Measurements from ENCODE around the gene HECTD2. TPM values are rescaled to one million over a fixed set of nuclear protein-coding genes. Genes with fewer than 3 reads are reported as not detected.

The HECTD2 gene
- total and polyA plus RNA-seq, 9 of the 15 experiments (the other 6 are each of a cell fraction or from before 2014, with no cell fraction given), result 1.3 to 5.9 (median 3.9) TPM

- TF ChIP-seq HNRNPK (IDR thresholded peaks at IDR 0.05; ENCODE audit: low read depth, low read length, poor library complexity, severe bottlenecking), result no peak
Measured at GRCh38 chr10:91416339-91416855, 6.3 kb downstream of the HECTD2 start (continued).

GRCh38 chr10:91418416-91418815 lies 8.3 kb downstream of the HECTD2 start:
- no TSS peak for BruUV-seq (replicated peaks)
- Histone ChIP-seq H3K4me1 (replicated peaks in 1 of 2; ENCODE audit: control insufficient read depth in 2 of 2, insufficient read depth in 2 of 2, low read length in 2 of 2) (no peaks in the 10 kb centered on the region; a peak in 1 of 5 replicates), H3K27me3 (ENCODE audit: control insufficient read depth in 2 of 2, insufficient read depth in 2 of 2, low read length in 2 of 2) (no peaks in the 10 kb centered on the region), H3K4me3 (no peak overlapping the region), H3K9ac (ENCODE audit: insufficient read depth in 1 of 2, low read depth in 2 of 2, low read length in 2 of 2) (no peak overlapping the region), H3K9me3 (replicated peaks; ENCODE audit: control insufficient read depth, insufficient read depth, low read depth, low read length) (no peaks in the 10 kb centered on the region), H3K79me2 (ENCODE audit: control insufficient read depth, insufficient read depth, low read length) (0 out of 3 replicates have a peak, but pooled peaks cover 3% of the 10 kb centered on the region), H3K27ac (ENCODE audit: extremely low read depth, low read depth, low read length) (no peak overlapping the region), H4K20me1 (replicated peaks; ENCODE audit: control insufficient read depth, insufficient read depth, low read length) (no peaks in the 10 kb centered on the region), H2AFZ (ENCODE audit: low read depth, low read length) (no peak overlapping the region), H3K9me1 (ENCODE audit: control insufficient read depth, insufficient read depth, low read length) (no peaks in the 10 kb centered on the region), H3K36me3 (ENCODE audit: control insufficient read depth, insufficient read depth, low read length) (no peaks in the 10 kb centered on the region), H3K4me2 (ENCODE audit: insufficient read depth, low read length) (no peak overlapping the region)
- FAIRE-seq (no peak), DNase-seq (ENCODE audit: extremely low read depth in 1 of 4, low spot score in 3 of 4) (no peak), ATAC-seq (no peak)
- ChIA-PET CTCF (ENCODE audit: low intra/inter-chr PET ratio) (no interaction called here), POLR2A (no interaction called here)
- TF ChIP-seq HOXB6 (CRISPR knock-in tag; IDR thresholded peaks at IDR 0.05; ENCODE audit: borderline replicate concordance) (no peak), SP2 (IDR thresholded peaks at IDR 0.05; ENCODE audit: extremely low read depth, low read depth, low read length, poor library complexity, severe bottlenecking) (no peak), ZNF583 (CRISPR knock-in tag; IDR thresholded peaks at IDR 0.05) (no peak), ELF4 (CRISPR knock-in tag; IDR thresholded peaks at IDR 0.05) (no peak), ERF (CRISPR knock-in tag; IDR thresholded peaks at IDR 0.05) (no peak), GTF3C2 (IDR thresholded peaks at IDR 0.05; ENCODE audit: borderline replicate concordance, extremely low read depth, insufficient read length) (no peak)
- WGBS (ENCODE audit: insufficient coverage, low coverage, missing lambda C conversion rate), result 57% methylated on average over 2 of the region's 2 CpGs
- in situ Hi-C loops (cut with MboI) (no loop called here), intact Hi-C loops (cut with micrococcal nuclease) (no loop called here)

Measured in K562 (cell line).